T-cell (primary cell): ENCODE results near the gene NRAS. TPM values are rescaled to one million over a fixed set of nuclear protein-coding genes. Genes with fewer than 3 reads are reported as not detected.

Source experiments
- ATAC-seq, 4 experiments: fragments of 200-7000 bp in 3 of 4; fragments of 150-1000 bp in 1 of 4; cut with Tn5 transposase; replicated peaks in 1 of 4; 1 replicate in 3 of 4; 2 replicates in 1 of 4; pipeline ENCODE4 v1.10.0; 2021; ENCODE audit warnings: moderate library complexity in 3 of 4, mild to moderate bottlenecking in 2 of 4, moderate number of reproducible peaks in 1 of 4
- CTCF ChIA-PET, 2 donors: fragments of 300-600 bp; sonication (Branson Sonifier 250); formaldehyde crosslinking; loops; one replicate each; lab custom pipeline; 2022; ENCODE audit warnings: antibody characterized with exemption in 2 of 2; lab: Charles Lee
- POLR2A ChIA-PET, 2 donors: fragments of 300-600 bp; sonication (Branson Sonifier 250); formaldehyde crosslinking; loops; one replicate each; lab custom pipeline; 2022; ENCODE audit warnings: antibody characterized with exemption in 2 of 2; lab: Charles Lee
- DNase-seq, 35 experiments: peaks; one replicate each; pipeline versions ENCODE4 v3.0.0 to v3.0.0-alpha.2; 2013 to 2023
- H3K27ac ChIP-seq: one replicate; pipeline ENCODE4 v1.5.1; 2013; ENCODE audit warnings: low read length
- H3K27me3 ChIP-seq, 2 experiments: replicated peaks in 1 of 2; 1 replicate in 1 of 2; 2 replicates in 1 of 2; pipeline versions ENCODE4 v1.6.1 to v1.7.0; 2013; ENCODE audit warnings: low read length in 1 of 2, mixed read lengths in 1 of 2; ENCODE audit not compliant: control insufficient read depth in 2 of 2, insufficient read depth in 2 of 2; ENCODE audit errors: extremely low read depth in 1 of 2
- H3K36me3 ChIP-seq, 2 donors: 1 replicate in 1 of 2; 2 replicates in 1 of 2; pipeline versions ENCODE4 v1.6.1 to v1.7.0; 2013; ENCODE audit warnings: low read length in 1 of 2; ENCODE audit not compliant: control insufficient read depth in 2 of 2, insufficient read depth in 1 of 2; ENCODE audit errors: extremely low read depth in 1 of 2
- H3K4me1 ChIP-seq, 2 experiments: 1 replicate in 1 of 2; 2 replicates in 1 of 2; pipeline versions ENCODE4 v1.6.1 to v1.7.0; 2013; ENCODE audit warnings: low read length in 2 of 2, mixed read lengths in 1 of 2; ENCODE audit not compliant: insufficient read depth in 2 of 2, control insufficient read depth in 1 of 2; ENCODE audit errors: extremely low read depth in 1 of 2
- H3K4me3 ChIP-seq, 2 donors: 1 replicate in 1 of 2; 2 replicates in 1 of 2; pipeline versions ENCODE4 v1.5.1 to v1.7.0; 2013; ENCODE audit warnings: mild to moderate bottlenecking in 2 of 2, low read length in 1 of 2, moderate library complexity in 1 of 2; ENCODE audit not compliant: control insufficient read depth in 1 of 2; ENCODE audit errors: extremely low read depth in 1 of 2
- H3K9me3 ChIP-seq: 2 replicates; pipeline ENCODE4 v1.7.0; 2013
- H3K27ac Mint-ChIP-seq, 2 donors: one replicate each; pipeline ENCODE4 v1.8.0; 2020 to 2021; ENCODE audit warnings: mild to moderate bottlenecking in 2 of 2, mixed read lengths in 2 of 2
- H3K27me3 Mint-ChIP-seq, 2 donors: one replicate each; pipeline ENCODE4 v1.8.0; 2021 to 2022; ENCODE audit warnings: mixed read lengths in 2 of 2
- H3K36me3 Mint-ChIP-seq: one replicate; pipeline ENCODE4 v1.8.0; 2021; ENCODE audit warnings: mixed read lengths
- H3K4me1 Mint-ChIP-seq, 3 donors: one replicate each; pipeline ENCODE4 v1.8.0; 2020 to 2022; ENCODE audit warnings: mixed read lengths in 3 of 3, mild to moderate bottlenecking in 1 of 3
- H3K4me3 Mint-ChIP-seq, 3 donors: one replicate each; pipeline ENCODE4 v1.8.0; 2020 to 2022; ENCODE audit warnings: mild to moderate bottlenecking in 3 of 3, mixed read lengths in 3 of 3, moderate library complexity in 3 of 3
- H3K9me3 Mint-ChIP-seq, 3 donors: one replicate each; pipeline ENCODE4 v1.8.0; 2020 to 2022; ENCODE audit warnings: mixed read lengths in 3 of 3
- WGBS: methylation state at CpG from one replicate; pipeline ENCODE4 v1.1.5; 2013; ENCODE audit warnings: missing lambda C conversion rate; ENCODE audit not compliant: insufficient coverage; 5-methylcytosine and 5-hydroxymethylcytosine counted together
- total RNA-seq, 35 experiments: library from RNA in 6 of 35; stranded (reverse) in 6 of 35; fragments of 120-200 nt in 1 of 35; gene quantifications; one replicate each; pipeline versions ENCODE4 v1.2.1 to v1.2.4 and lab custom pipeline; 2013 to 2026

The NRAS gene
- total RNA-seq, 5 donors from 2014 or later (not counting 1 experiment from before 2014, with no cell fraction given): 19.9 to 29.7 (median 22.1) TPM

- no peaks in the 10 kb centered on the region for H3K27me3 Mint-ChIP-seq
- H3K4me3 ChIP-seq: no peak overlapping the region
- H3K9me3 ChIP-seq: no peaks in the 10 kb centered on the region
- H3K4me3 Mint-ChIP-seq: no peak overlapping the region
- peaks cover 3% of the 10 kb centered on the region in 2 experiments for H3K4me1 ChIP-seq
- H3K27ac Mint-ChIP-seq: no peak overlapping the region
- WGBS: 100% methylated on average over 1 of the region's 3 CpGs
- H3K27ac ChIP-seq: no peak overlapping the region
- peaks cover 7 to 13% (median 11%) of the 10 kb centered on the region in 3 donors for H3K4me1 Mint-ChIP-seq
- H3K36me3 Mint-ChIP-seq: peaks cover 55% of the 10 kb centered on the region
- ATAC-seq (no peak), DNase-seq (no peak)
- no peaks in the 10 kb centered on the region for H3K9me3 Mint-ChIP-seq
- CTCF ChIA-PET: interaction anchor here in 1 of 2 donors (0.6 kb wide), 1 partner anchor 68 kb away, joined by 4 read pairs; no protein-coding TSS in a partner anchor
- H3K27me3 ChIP-seq: no peaks in the 10 kb centered on the region
- peaks cover 16 to 60% of the 10 kb centered on the region in 2 donors for H3K36me3 ChIP-seq
- POLR2A ChIA-PET: no interaction called here
These were observed 6.2 kb downstream of the NRAS start for GRCh38 chr1:114710360-114710759.

DNA sequence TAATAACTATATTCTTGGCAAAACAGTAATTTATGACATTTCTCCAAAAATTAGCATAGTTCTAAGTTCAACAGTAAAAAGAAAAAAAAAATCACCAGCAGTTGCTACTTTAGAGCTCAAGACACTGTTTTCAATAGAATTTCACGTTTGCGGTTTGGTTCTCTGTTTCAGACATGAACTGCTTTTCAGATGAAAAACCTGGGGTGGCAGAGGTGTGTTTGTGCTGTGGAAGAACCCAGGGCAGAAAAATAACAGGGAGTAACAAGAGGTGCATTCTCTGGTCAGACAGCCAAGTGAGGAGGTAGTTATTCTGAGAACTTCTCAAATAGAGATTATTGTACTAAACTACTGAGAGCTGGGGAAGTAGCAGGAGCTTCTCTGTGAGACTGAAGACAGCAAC is 9.0 kb downstream of the NRAS start:
- 93% methylated on average over 2 of the region's 2 CpGs for WGBS
- Histone ChIP-seq H3K4me3 (no peak overlapping the region), H3K4me1 (no peaks in the 10 kb centered on the region), H3K27ac (no peak overlapping the region), H3K36me3 (peaks cover 11 to 50% of the 10 kb centered on the region in 2 donors), H3K27me3 (no peaks in the 10 kb centered on the region), H3K9me3 (no peaks in the 10 kb centered on the region)
- Mint-ChIP-seq H3K9me3 (no peaks in the 10 kb centered on the region), H3K36me3 (peaks cover 49% of the 10 kb centered on the region), H3K4me1 (no peaks in the 10 kb centered on the region), H3K27ac (no peak overlapping the region), H3K4me3 (no peak overlapping the region), H3K27me3 (no peaks in the 10 kb centered on the region)
- ATAC-seq: no peak
- no peak for DNase-seq
- POLR2A ChIA-PET: no interaction called here
- CTCF ChIA-PET: no interaction called here

GRCh38 chr1:114703242-114703641 is 13.3 kb downstream of the NRAS start:
- ChIA-PET CTCF (no interaction called here), POLR2A (interaction anchor here in 1 of 2 donors (0.6 to 0.9 kb wide), 2 partner anchors 8 to 13 kb away, joined by 3 to 4 read pairs; partner anchors contain the start of gene AMPD1)
- H3K36me3 Mint-ChIP-seq: peaks cover 25% of the 10 kb centered on the region
- H3K9me3 Mint-ChIP-seq: no peaks in the 10 kb centered on the region
- H3K4me3 ChIP-seq: no peak overlapping the region
- H3K27ac ChIP-seq: no peak overlapping the region
- H3K4me1 Mint-ChIP-seq: no peaks in the 10 kb centered on the region
- no CpG with 5 or more reads among the region's 1 CpG for WGBS
- H3K4me3 Mint-ChIP-seq: no peak overlapping the region
- H3K4me1 ChIP-seq: no peaks in the 10 kb centered on the region
- no peaks in the 10 kb centered on the region for H3K9me3 ChIP-seq
- no peaks in the 10 kb centered on the region for H3K27me3 Mint-ChIP-seq
- DNase-seq (no peak), ATAC-seq (no peak)
- H3K27me3 ChIP-seq: peaks cover 0 to 4% of the 10 kb centered on the region in 2 experiments
- peaks cover 0 to 21% of the 10 kb centered on the region in 2 donors for H3K36me3 ChIP-seq
- no peak overlapping the region for H3K27ac Mint-ChIP-seq

DNA sequence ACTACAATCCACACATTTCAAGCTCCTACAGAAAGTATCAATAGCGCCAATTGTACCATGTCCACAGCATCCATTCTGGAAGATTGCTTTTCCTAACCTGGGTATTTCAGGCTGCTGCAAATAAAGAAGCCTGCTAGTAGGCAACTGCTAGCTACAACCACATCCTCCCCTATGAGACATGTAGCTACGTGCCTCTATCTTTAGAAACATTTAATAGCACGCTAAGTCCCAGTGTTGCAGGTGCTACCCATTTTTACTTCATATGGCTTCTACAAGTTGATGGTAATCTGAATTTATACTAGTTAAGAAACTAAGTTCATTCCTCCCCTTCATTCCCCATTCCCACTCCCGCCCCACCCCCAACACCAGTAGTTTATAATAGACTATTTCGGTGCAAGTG is 13.8 kb downstream of the NRAS start:
- no peaks in the 10 kb centered on the region for H3K4me1 ChIP-seq
- no peak overlapping the region for H3K27ac ChIP-seq
- peaks cover 0 to 4% of the 10 kb centered on the region in 2 experiments for H3K27me3 ChIP-seq
- Mint-ChIP-seq H3K27me3 (no peaks in the 10 kb centered on the region), H3K4me3 (no peak overlapping the region), H3K27ac (no peak overlapping the region), H3K4me1 (no peaks in the 10 kb centered on the region), H3K9me3 (no peaks in the 10 kb centered on the region), H3K36me3 (peaks cover 23% of the 10 kb centered on the region)
- H3K36me3 ChIP-seq: peaks cover 0 to 16% of the 10 kb centered on the region in 2 donors
- no peaks in the 10 kb centered on the region for H3K9me3 ChIP-seq
- WGBS: 100% methylated on average over 1 of the region's 5 CpGs
- ATAC-seq: no peak
- H3K4me3 ChIP-seq: no peak overlapping the region
- ChIA-PET POLR2A (interaction anchor here in 1 of 2 donors (0.9 kb wide), 1 partner anchor 13 kb away, joined by 3 read pairs; no protein-coding TSS in a partner anchor), CTCF (no interaction called here)
- DNase-seq: no peak

GRCh38 chr1:114701931-114702330 is 14.6 kb downstream of the NRAS start:
- H3K4me1 ChIP-seq: no peaks in the 10 kb centered on the region
- H3K9me3 ChIP-seq: no peaks in the 10 kb centered on the region
- Mint-ChIP-seq H3K36me3 (peaks cover 15% of the 10 kb centered on the region), H3K27ac (no peak overlapping the region), H3K9me3 (no peaks in the 10 kb centered on the region), H3K4me1 (no peaks in the 10 kb centered on the region), H3K4me3 (no peak overlapping the region), H3K27me3 (peaks cover 2% of the 10 kb centered on the region in 2 donors)
- no peak for DNase-seq
- ATAC-seq: no peak
- peaks cover 0 to 8% of the 10 kb centered on the region in 2 donors for H3K36me3 ChIP-seq
- no peak overlapping the region for H3K4me3 ChIP-seq
- ChIA-PET POLR2A (no interaction called here), CTCF (no interaction called here)
- WGBS: no CpG with 5 or more reads among the region's 2 CpGs
- peaks cover 0 to 4% of the 10 kb centered on the region in 2 experiments for H3K27me3 ChIP-seq
- H3K27ac ChIP-seq: no peak overlapping the region

DNA sequence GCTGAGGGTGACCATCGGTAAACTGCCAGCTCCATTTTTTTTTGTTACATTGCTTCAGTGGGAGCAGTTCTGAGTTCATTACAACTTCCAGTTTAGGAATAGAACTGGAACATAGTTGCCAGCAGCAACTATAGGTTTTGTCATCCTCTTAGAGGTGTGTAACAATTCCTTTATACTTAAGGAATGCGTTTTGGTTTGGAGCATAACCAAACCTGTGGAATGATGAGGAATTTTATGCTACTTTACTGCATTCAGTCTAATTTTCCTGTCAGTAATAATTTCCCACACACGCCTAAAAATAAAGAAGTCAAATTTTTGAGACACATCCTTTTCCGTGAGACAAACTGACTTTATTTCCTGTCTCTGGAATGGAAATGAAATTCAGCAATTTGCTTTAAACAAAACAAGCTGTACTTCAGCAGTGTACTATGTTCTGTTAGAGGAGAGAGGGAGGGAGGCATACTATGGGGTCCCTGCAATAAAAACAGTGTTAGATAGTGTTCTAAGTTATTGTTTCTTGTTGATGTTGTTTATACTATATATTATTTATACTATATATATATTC is 16.5 kb downstream of the NRAS start:
- H3K27me3 ChIP-seq: peaks cover 0 to 4% of the 10 kb centered on the region in 2 experiments
- H3K36me3 ChIP-seq: no peaks in the 10 kb centered on the region
- ATAC-seq (no peak), DNase-seq (no peak)
- H3K27ac ChIP-seq: no peak overlapping the region
- Mint-ChIP-seq H3K4me1 (no peaks in the 10 kb centered on the region), H3K4me3 (no peak overlapping the region), H3K9me3 (no peaks in the 10 kb centered on the region), H3K36me3 (peaks cover 3% of the 10 kb centered on the region), H3K27me3 (peaks cover 4 to 6% of the 10 kb centered on the region in 2 donors), H3K27ac (no peak overlapping the region)
- no peak overlapping the region for H3K4me3 ChIP-seq
- WGBS: 50% methylated on average over 1 of the region's 4 CpGs
- POLR2A ChIA-PET: interaction anchor here in 1 of 2 donors (0.7 kb wide), 1 partner anchor 54 kb away, joined by 3 read pairs; no protein-coding TSS in a partner anchor
- CTCF ChIA-PET: no interaction called here
- no peaks in the 10 kb centered on the region for H3K4me1 ChIP-seq
- no peaks in the 10 kb centered on the region for H3K9me3 ChIP-seq
